Measurements from ENCODE around the gene SFXN5.

SFXN5 gene

GRCh38 chr2:73018188-73018825 lies 53.2 kb downstream of the SFXN5 start:
- DNase-seq = no peak

DNA sequence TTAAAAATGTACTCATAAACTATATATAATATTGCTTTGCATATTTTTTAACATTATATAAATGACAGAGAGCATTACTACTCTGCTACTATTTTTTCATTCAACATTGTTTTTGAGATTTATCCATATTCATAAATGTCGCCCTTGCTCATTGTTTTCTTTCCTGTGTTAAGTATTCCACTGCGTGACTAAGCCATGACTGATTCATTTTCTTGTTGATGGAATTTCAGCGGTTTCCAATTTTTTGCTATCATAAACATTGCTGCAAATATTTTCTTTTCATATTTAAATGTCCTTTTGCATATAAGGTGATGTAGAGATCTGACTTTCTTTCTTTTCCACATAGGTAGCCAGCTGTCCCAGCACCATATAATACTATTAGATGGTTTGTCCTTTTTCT lies 57.6 kb downstream of the SFXN5 start:
- no peak for DNase-seq

- no peak for DNase-seq
Measured at GRCh38 chr2:73009177-73009839, 62.2 kb downstream of the SFXN5 start.

DNA sequence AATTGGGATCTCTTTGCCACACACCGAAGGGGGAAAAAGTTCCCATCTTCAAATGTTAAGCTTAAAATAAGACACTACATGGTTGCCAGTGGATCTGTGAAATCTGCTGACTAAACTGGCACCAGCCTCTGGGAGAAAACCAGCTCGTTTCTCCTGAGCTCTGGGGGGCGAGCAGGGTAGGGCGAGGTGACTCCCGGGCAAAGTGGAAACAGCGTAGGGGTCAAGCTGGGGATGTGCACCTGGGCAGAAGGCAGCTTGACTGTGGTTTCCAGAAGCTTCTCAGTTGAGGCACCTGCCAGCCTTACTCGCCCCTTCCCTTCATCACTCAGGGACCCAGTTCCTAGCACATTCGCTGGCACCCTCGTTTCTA lies 62.8 kb downstream of the SFXN5 start:
- DNase-seq = no peak

DNA sequence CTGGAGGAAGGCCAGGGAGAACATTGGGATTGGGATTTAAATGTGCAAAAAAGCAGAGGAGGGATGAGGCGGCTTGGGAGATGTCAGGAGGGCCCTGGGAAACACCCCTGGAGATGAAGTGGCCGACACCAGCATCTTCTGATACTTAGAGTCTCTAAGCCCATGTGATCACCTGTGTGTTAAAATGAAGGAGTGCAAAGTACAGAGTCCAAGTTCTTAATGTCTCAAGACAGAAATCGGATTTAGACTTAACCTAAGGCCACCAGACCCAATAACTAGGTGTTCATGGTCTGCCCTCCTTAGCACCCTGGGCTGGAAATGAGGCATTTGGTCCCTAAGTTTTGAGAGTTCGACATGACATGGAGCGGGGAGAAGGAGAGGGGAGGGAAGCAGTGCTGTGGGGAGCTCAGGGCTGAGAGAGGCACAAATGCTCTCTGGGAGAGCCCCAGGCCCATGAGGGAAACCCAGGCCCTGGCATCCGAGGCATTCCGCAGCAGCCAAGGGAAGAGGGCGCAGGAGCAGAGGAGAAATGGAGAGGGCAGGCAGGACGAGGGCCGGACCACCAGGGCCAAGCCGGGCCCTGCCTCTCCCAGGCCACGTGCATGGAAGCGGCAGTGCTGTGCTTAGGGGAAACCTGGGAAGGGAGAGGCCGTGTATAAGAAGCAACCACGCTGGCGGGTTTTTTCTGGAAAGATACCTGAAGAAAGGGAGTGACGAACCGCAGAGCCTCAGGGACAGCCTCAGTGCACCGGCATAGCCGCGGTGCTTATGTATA lies 63.3 kb downstream of the SFXN5 start:
- DNase-seq = no peak

DNA sequence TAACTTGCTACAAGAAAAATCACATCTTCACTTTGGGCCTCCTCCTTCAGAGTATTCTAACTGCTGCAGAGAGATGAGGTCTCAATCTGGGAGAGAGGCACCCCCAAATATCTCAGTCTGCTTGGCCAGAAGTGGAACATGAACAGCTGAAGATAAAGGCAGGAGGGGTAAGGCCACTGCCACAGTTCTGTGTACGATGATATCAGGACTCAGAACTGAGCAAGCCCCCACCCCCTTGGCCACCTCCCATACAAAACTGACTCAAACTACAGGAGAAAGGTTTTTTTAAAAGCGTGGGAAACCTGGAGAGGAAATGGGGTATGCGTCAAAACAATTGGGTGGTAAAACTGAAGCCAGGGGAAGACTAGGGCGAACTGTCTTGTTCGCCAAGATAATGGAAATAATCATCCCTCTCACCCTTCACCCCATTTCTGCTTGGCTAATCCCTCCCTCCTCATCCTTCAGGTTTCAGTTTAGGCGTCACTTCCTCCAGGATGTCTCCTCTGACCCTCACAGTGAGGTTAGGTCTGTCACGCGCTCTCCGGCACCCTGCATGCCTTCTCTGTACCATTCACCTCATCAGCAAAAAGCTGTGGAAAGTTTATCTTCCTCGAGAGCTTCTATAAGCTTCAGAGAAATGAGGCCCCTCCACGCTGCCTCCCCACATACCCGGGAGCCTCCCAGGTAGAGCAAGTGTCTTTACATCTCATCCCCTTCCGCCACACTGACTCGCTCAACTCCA lies 64.4 kb downstream of the SFXN5 start:
- no peak for DNase-seq

- DNase-seq = no peak
Measured at GRCh38 chr2:73004889-73005596, 66.5 kb downstream of the SFXN5 start.

- no peak for DNase-seq
Measured at GRCh38 chr2:73004466-73004865, 67.0 kb downstream of the SFXN5 start.

GRCh38 chr2:73003027-73003426 lies 68.5 kb downstream of the SFXN5 start:
- no peak for DNase-seq

- no peak for DNase-seq
Measured at GRCh38 chr2:73000808-73001570, 70.5 kb downstream of the SFXN5 start.

- no peak for DNase-seq
Measured at GRCh38 chr2:72999729-73000725, 71.5 kb downstream of the SFXN5 start.

GRCh38 chr2:72998724-72999123 lies 72.8 kb downstream of the SFXN5 start:
- no peak for DNase-seq

- DNase-seq = no peak
Measured at GRCh38 chr2:72998234-72998651, 73.3 kb downstream of the SFXN5 start.

DNA sequence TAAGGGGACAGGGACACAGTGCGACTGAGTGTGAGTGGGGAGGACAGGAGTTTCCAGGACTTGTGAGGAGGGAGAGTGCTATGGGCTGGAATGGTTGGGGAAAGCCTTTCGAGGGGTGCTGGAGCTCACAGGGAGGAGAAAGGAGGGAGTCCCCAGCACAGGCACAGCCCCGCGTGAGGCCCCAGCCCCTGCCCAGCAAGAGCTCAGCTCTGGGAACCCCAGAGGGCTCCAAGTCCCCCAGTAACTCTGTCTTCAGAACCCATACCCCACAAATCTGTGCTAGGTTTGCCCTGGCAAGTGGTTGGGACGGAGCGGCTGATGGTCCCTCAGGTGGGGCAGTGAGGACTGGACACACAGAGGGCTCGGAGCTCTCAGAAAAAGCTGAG lies 75.4 kb downstream of the SFXN5 start:
- DNase-seq = no peak

DNA sequence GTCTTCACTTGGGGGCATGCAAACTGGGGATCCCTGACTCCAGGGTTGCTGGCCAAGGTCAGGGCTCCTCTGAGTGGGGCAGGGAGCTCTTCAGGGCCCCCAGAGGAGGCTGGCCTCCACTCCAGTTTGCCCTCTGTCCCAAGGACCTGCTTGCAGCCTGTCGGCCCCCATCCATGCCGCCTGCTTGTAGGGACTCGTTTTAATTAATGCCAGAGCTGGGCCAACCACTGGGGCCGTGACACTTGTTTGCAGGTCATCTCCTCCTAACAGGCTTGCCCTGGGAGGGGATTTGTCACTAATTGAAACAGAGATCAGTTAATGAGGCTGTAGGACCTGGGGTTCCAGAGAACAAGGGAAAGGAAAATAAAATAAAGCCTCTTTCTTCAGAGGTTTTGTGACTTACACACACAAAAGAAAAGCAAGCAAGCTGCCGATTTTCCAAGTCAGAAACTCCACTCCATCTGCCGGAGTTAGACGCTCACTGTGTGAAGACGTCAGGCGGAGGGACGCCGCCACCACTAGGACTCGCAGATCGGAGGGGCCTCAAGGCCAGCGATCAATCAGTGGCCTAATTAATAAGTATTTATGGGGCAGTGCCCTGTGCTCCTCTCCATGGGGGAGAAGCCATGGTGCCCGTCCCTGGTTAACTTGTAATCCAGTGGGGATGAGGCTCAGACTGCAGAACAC lies 75.9 kb downstream of the SFXN5 start:
- no peak for DNase-seq

DNA sequence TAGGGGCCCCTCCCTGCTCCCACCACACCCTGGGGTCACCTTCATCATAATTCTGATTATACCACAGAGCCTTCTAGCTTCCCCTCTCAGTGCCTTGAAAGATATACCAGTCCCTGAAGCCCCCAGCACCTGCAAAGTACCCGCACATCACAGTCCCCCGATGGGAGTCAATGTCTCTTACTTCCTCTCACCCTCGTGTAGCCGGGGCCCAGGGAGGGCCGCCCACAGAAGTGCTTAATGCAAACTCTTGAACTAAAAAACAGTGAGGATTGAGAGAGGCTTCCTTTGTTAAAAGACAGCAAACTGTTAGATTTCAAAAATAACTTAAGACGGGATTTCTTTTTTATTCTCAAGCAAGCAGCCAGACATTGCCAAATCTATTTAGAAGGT lies 76.5 kb downstream of the SFXN5 start:
- DNase-seq = no peak

DNA sequence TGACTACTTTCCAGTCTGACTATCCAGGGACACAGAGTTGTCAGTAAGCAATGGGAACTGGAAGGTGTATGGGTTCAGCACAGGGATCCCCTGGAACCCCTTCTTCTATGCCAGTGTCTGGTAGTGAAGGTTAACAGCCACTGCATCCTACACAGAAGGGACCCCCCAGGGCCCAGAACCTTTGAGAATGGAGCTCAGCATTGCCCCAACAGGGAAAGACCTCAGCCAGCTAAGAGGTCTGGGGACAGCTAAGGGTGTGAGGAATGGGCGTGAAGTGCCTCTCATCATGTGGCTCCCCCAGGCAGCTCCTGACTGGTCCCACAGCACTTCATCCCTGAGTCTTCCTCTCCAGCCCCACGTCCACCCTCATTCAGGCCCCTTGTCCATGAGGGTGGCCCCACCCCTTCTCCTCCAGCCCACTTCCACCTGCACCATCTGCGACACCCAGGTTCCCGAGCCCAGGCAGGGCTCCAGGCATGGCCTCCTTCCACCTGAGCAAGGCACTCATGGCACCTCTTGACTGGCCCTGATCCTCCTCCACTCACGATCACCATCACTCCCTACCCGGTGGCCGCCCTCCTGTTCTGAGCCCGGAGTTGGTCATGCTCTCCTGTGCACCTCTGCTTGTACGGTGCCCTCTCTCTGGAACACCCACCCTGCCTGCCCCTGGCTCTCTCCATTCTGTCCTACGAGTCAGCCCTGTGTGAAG lies 77.1 kb downstream of the SFXN5 start:
- DNase-seq = no peak

DNA sequence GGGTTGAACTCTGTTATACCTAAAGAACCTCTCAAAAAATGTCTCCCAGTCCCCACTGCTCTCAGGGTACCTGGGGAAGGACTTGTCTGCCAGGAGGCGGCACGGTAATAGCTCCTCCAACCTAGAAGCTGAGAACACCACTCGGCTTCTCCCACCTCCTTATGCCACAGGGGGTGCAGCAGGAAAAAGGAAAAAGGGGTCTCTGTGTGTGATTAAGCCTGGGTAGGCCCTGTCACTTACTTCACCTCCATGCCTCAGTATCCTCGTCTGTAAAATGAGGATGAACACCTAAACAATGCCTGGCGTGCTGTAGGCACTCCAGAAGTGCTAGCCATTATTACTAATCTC lies 77.6 kb downstream of the SFXN5 start:
- DNase-seq = no peak

GRCh38 chr2:72993147-72993932 lies 78.2 kb downstream of the SFXN5 start:
- peak; percentile 60 for DNase-seq
